WTC11 (cell line): ENCODE data around the gene PCGF5. TPM values are rescaled to one million over a fixed set of nuclear protein-coding genes. Genes with fewer than 3 reads are reported as not detected.

Experiments
- ATAC-seq: fragments of 200-7000 bp; cut with Tn5 transposase; 2 replicates; pipeline ENCODE4 v1.10.0; 2021; ENCODE audit warnings: mild to moderate bottlenecking, moderate library complexity
- CTCF ChIA-PET: fragments of 300-600 bp; sonication (Branson Sonifier 250); formaldehyde crosslinking; loops from one replicate; lab custom pipeline; 2021; ENCODE audit warnings: antibody characterized with exemption; lab: Charles Lee
- POLR2A ChIA-PET: fragments of 350-600 bp; sonication (Branson Sonifier 250); formaldehyde crosslinking; loops from one replicate; lab custom pipeline; 2021; ENCODE audit warnings: antibody characterized with exemption; lab: Charles Lee
- DNase-seq: peaks from one replicate; pipeline ENCODE4 v3.0.0; 2021; ENCODE audit warnings: low spot score
- H3K27ac Mint-ChIP-seq: 2 replicates; pipeline ENCODE4 v1.8.0; 2021; ENCODE audit warnings: mixed read lengths
- H3K27me3 Mint-ChIP-seq: 2 replicates; pipeline ENCODE4 v1.8.0; 2021; ENCODE audit warnings: low read depth, mild to moderate bottlenecking, moderate library complexity, mixed read lengths
- H3K36me3 Mint-ChIP-seq: 2 replicates; pipeline ENCODE4 v1.8.0; 2021; ENCODE audit warnings: mixed read lengths
- H3K4me1 Mint-ChIP-seq: 2 replicates; pipeline ENCODE4 v1.8.0; 2022; ENCODE audit warnings: mixed read lengths
- H3K4me3 Mint-ChIP-seq: 2 replicates; pipeline ENCODE4 v1.8.0; 2021; ENCODE audit warnings: mild to moderate bottlenecking, moderate library complexity, mixed read lengths
- H3K9me3 Mint-ChIP-seq: 2 replicates; pipeline ENCODE4 v1.8.0; 2021; ENCODE audit warnings: mixed read lengths
- AR ChIP-seq: fragments of 250-450 bp; sonication (Bioruptor Pico); IDR thresholded peaks from 2 replicates; pipeline ENCODE4 v1.9.0; 2021; ENCODE audit warnings: mild to moderate bottlenecking
- CDX4 ChIP-seq: fragments of 250-450 bp; sonication (Bioruptor Pico); IDR thresholded peaks from 2 replicates; pipeline ENCODE4 v1.9.0; 2021; ENCODE audit warnings: moderate library complexity, mild to moderate bottlenecking, inconsistent platforms, borderline replicate concordance
- CTCF ChIP-seq: fragments of 200-600 bp; IDR thresholded peaks from 2 replicates; pipeline ENCODE4 v1.8.0; 2022; ENCODE audit warnings: antibody characterized with exemption
- EMX1 ChIP-seq: fragments of 250-450 bp; sonication (Bioruptor Pico); IDR thresholded peaks from 2 replicates; pipeline ENCODE4 v1.8.0; 2021; ENCODE audit warnings: mild to moderate bottlenecking
- GTF2I ChIP-seq: fragments of 250-450 bp; sonication (Bioruptor Pico); conservative IDR thresholded peaks from 2 replicates; pipeline ENCODE4 v1.4.0; 2021; ENCODE audit warnings: mild to moderate bottlenecking
- IRF2 ChIP-seq: sonication (generic); formaldehyde crosslinking; IDR thresholded peaks from 2 replicates; pipeline ENCODE4 v1.8.0; 2022; ENCODE audit warnings: low read depth, missing genetic modification reagents, borderline replicate concordance
- MXD4 ChIP-seq: fragments of 250-450 bp; sonication (Bioruptor Pico); IDR thresholded peaks from 2 replicates; pipeline ENCODE4 v1.8.0; 2021; ENCODE audit warnings: mild to moderate bottlenecking, moderate library complexity, borderline replicate concordance
- NFE2L1 ChIP-seq: sonication (generic); formaldehyde crosslinking; IDR thresholded peaks from 2 replicates; pipeline ENCODE4 v1.8.1; 2023; ENCODE audit warnings: missing genetic modification reagents
- NFYB ChIP-seq: sonication (generic); formaldehyde crosslinking; conservative IDR thresholded peaks from 2 replicates; pipeline ENCODE4 v1.8.0; 2022; ENCODE audit warnings: low read depth, missing genetic modification reagents
- NR1H2 ChIP-seq: sonication (generic); formaldehyde crosslinking; IDR thresholded peaks from 2 replicates; pipeline ENCODE4 v1.9.0; 2021; ENCODE audit warnings: mild to moderate bottlenecking, moderate library complexity, missing genetic modification reagents
- NR2C2 ChIP-seq: sonication (generic); formaldehyde crosslinking; IDR thresholded peaks from 2 replicates; pipeline ENCODE4 v1.8.0; 2022; ENCODE audit warnings: mild to moderate bottlenecking, missing genetic modification reagents
- NR3C1 ChIP-seq: sonication (generic); formaldehyde crosslinking; conservative IDR thresholded peaks from 2 replicates; pipeline ENCODE4 v1.8.1; 2023; ENCODE audit warnings: low read depth, mild to moderate bottlenecking, missing genetic modification reagents
- OVOL2 ChIP-seq: fragments of 250-450 bp; sonication (Bioruptor Pico); IDR thresholded peaks from 2 replicates; pipeline ENCODE4 v1.9.0; 2021; ENCODE audit warnings: mild to moderate bottlenecking, borderline replicate concordance
- USF1 ChIP-seq: sonication (generic); formaldehyde crosslinking; IDR thresholded peaks from 2 replicates; pipeline ENCODE4 v1.8.0; 2022; ENCODE audit warnings: mild to moderate bottlenecking, missing genetic modification reagents
- ZBTB21 ChIP-seq: sonication (generic); formaldehyde crosslinking; IDR thresholded peaks from 2 replicates; pipeline ENCODE4 v1.8.1; 2023; ENCODE audit warnings: mild to moderate bottlenecking, missing genetic modification reagents, borderline replicate concordance
- ZBTB43 ChIP-seq: sonication (generic); formaldehyde crosslinking; IDR thresholded peaks from 2 replicates; pipeline ENCODE4 v1.8.1; 2023; ENCODE audit warnings: mild to moderate bottlenecking, missing genetic modification reagents
- ZMAT4 ChIP-seq: fragments of 250-450 bp; sonication (Bioruptor Pico); IDR thresholded peaks from 2 replicates; pipeline ENCODE4 v1.9.0; 2021; ENCODE audit warnings: mild to moderate bottlenecking
- ZNF423 ChIP-seq: fragments of 250-450 bp; sonication (Bioruptor Pico); IDR thresholded peaks from 2 replicates; pipeline ENCODE4 v2.1.2; 2022; ENCODE audit warnings: mild to moderate bottlenecking, moderate library complexity
- ZNF425 ChIP-seq: fragments of 250-450 bp; sonication (Bioruptor Pico); conservative IDR thresholded peaks from 2 replicates; pipeline ENCODE4 v1.9.0; 2021; ENCODE audit warnings: mild to moderate bottlenecking
- total RNA-seq: library from RNA; stranded (reverse); gene quantifications from 3 replicates; pipeline ENCODE4 v1.2.3, GENCODE V29; 2021

The PCGF5 gene
- total RNA-seq, 1 experiment from 2014 or later: 5.2 TPM

GRCh38 chr10:91287912-91288311, 67.4 kb downstream of the PCGF5 start (continued):
- TF ChIP-seq ZNF425 (CRISPR knock-in tag) (no peak), ZNF423 (CRISPR knock-in tag) (no peak), NR2C2 (no peak), USF1 (CRISPR knock-in tag) (no peak), AR (no peak)

- CTCF ChIA-PET: interaction anchor here (1.6 to 2.0 kb wide), 2 partner anchors 9 to 377 kb away, joined by 3 to 15 read pairs; no protein-coding TSS in a partner anchor
- H3K27ac Mint-ChIP-seq: no peak overlapping the region
- POLR2A ChIA-PET: no interaction called here
- no peaks in the 10 kb centered on the region for H3K4me1 Mint-ChIP-seq
- DNase-seq (no peak), ATAC-seq (no peak)
- H3K36me3 Mint-ChIP-seq: no peaks in the 10 kb centered on the region
- TF ChIP-seq IRF2 (CRISPR knock-in tag) (no peak), CDX4 (no peak), ZBTB21 (no peak), ZBTB43 (CRISPR knock-in tag) (no peak), OVOL2 (CRISPR knock-in tag) (no peak), EMX1 (no peak), MXD4 (CRISPR knock-in tag) (no peak), ZMAT4 (no peak), ZNF425 (CRISPR knock-in tag) (no peak), NR1H2 (CRISPR knock-in tag) (no peak), NFYB (CRISPR knock-in tag) (no peak), CTCF (no peak), NFE2L1 (CRISPR knock-in tag) (no peak), GTF2I (no peak), NR3C1 (no peak)
- H3K27me3 Mint-ChIP-seq: peaks cover 12% of the 10 kb centered on the region
- H3K4me3 Mint-ChIP-seq: no peak overlapping the region
- H3K9me3 Mint-ChIP-seq: no peaks in the 10 kb centered on the region
These were observed 68.8 kb downstream of the PCGF5 start for GRCh38 chr10:91289305-91289704.
